OCI-LY3 (cell line): ENCODE measurements around the gene C13orf42.

Source experiments
- H2AFZ ChIP-seq: fragments of 200-600, 300-600 bp; shearing (Covaris generic); 2 replicates; pipeline ENCODE4 v1.6.0; 2014; ENCODE audit warnings: antibody characterized with exemption, low read depth, low read length
- H3K27ac ChIP-seq: fragments of 200-600, 300-600 bp; sonication (generic); 2 replicates; pipeline ENCODE4 v1.5.1; 2014; ENCODE audit warnings: mild to moderate bottlenecking, low read length, moderate library complexity, mixed read lengths
- H3K27me3 ChIP-seq: fragments of 200-600, 300-600 bp; sonication (generic); 2 replicates; pipeline ENCODE4 v1.6.1; 2014; ENCODE audit warnings: low read depth, low read length, mixed read lengths
- H3K36me3 ChIP-seq: fragments of 200-600, 300-600 bp; sonication (generic); replicated peaks from 2 replicates; pipeline ENCODE3; 2014; ENCODE audit warnings: low read depth, low read length, mixed read lengths
- H3K4me1 ChIP-seq: fragments of 300-600, 200-600 bp; sonication (generic); 2 replicates; pipeline ENCODE4 v1.6.1; 2014; ENCODE audit warnings: low read length, mixed read lengths
- H3K4me2 ChIP-seq: fragments of 200-600, 300-600 bp; sonication (generic); 2 replicates; pipeline ENCODE4 v1.6.1; 2014; ENCODE audit warnings: low read length, mixed read lengths
- H3K4me3 ChIP-seq: fragments of 300-600, 200-600 bp; sonication (generic); 2 replicates; pipeline ENCODE4 v1.5.1; 2014; ENCODE audit warnings: antibody characterized with exemption, mild to moderate bottlenecking, low read length, moderate library complexity
- H3K79me2 ChIP-seq: fragments of 300-600, 200-600 bp; shearing (Covaris generic); 2 replicates; pipeline ENCODE4 v1.6.1; 2014; ENCODE audit warnings: mild to moderate bottlenecking, low read length, mixed read lengths
- H3K9ac ChIP-seq: fragments of 300-600, 200-600 bp; shearing (Covaris generic); 2 replicates; pipeline ENCODE4 v1.6.0; 2014; ENCODE audit warnings: mild to moderate bottlenecking, low read length, moderate library complexity
- H3K9me3 ChIP-seq: fragments of 200-600, 300-600 bp; shearing (Covaris generic); 2 replicates; pipeline ENCODE4 v1.6.1; 2014; ENCODE audit warnings: low read length, mixed read lengths; ENCODE audit not compliant: insufficient read depth
- H4K20me1 ChIP-seq: fragments of 200-600, 300-600 bp; sonication (generic); 2 replicates; pipeline ENCODE4 v1.6.1; 2016; ENCODE audit warnings: low read length, mixed read lengths; ENCODE audit not compliant: insufficient read depth
- CTCF ChIP-seq: fragments of 200-600, 300-600 bp; sonication (generic); IDR thresholded peaks from 2 replicates; pipeline ENCODE4 v1.5.1; 2014; ENCODE audit warnings: antibody characterized with exemption, low read length, low read depth
- EZH2phosphoT487 ChIP-seq: fragments of 200-600 bp; shearing (Covaris generic); IDR thresholded peaks from 2 replicates; pipeline ENCODE4 v1.6.1; 2018; ENCODE audit warnings: antibody characterized with exemption, mixed run types, low read depth

The C13orf42 gene

GRCh38 chr13:51058461-51059167 is 52.5 kb downstream of the C13orf42 start:
- no peak for TF ChIP-seq CTCF
- no peaks in the 10 kb centered on the region for H3K9me3 ChIP-seq
- no peaks in the 10 kb centered on the region for H3K4me1 ChIP-seq
- H3K4me3 ChIP-seq, result no peak overlapping the region
- H2AFZ ChIP-seq, result no peak overlapping the region
- no peaks in the 10 kb centered on the region for H3K27me3 ChIP-seq
- no peaks in the 10 kb centered on the region for H4K20me1 ChIP-seq
- no peak overlapping the region for H3K9ac ChIP-seq
- no peak overlapping the region for H3K4me2 ChIP-seq
- no peaks in the 10 kb centered on the region for H3K36me3 ChIP-seq
- no peaks in the 10 kb centered on the region for H3K79me2 ChIP-seq
- no peak overlapping the region for H3K27ac ChIP-seq

GRCh38 chr13:51057906-51058305 is 53.2 kb downstream of the C13orf42 start:
- Histone ChIP-seq H3K36me3 (no peaks in the 10 kb centered on the region), H2AFZ (no peak overlapping the region), H3K4me2 (no peak overlapping the region), H3K79me2 (no peaks in the 10 kb centered on the region), H3K27ac (no peak overlapping the region), H3K27me3 (no peaks in the 10 kb centered on the region), H3K4me3 (no peak overlapping the region), H3K9me3 (no peaks in the 10 kb centered on the region), H3K9ac (no peak overlapping the region), H4K20me1 (no peaks in the 10 kb centered on the region), H3K4me1 (no peaks in the 10 kb centered on the region)
- TF ChIP-seq CTCF (no peak), EZH2phosphoT487 (no peak)

DNA sequence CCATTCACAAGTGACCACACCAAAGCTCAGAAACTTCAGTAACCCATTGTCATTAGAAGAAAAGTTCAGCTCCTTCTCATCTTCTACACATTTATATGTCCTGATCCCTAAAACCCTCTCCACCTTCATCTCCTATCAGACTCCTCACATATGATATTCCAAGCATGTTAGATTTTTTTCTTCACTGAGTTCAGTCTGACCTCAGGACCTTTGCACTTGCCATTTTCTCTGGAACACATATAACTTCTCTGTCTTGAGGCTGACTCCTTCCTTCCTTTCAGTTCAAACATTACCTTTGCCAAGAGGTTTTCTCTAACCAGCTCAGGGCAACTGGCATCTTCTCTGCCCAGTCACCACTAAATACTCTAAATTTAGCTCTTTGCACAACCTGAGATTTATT is 54.1 kb downstream of the C13orf42 start:
- Histone ChIP-seq H3K79me2 (no peaks in the 10 kb centered on the region), H3K9ac (no peak overlapping the region), H3K4me1 (no peaks in the 10 kb centered on the region), H3K27me3 (no peaks in the 10 kb centered on the region), H2AFZ (no peak overlapping the region), H4K20me1 (no peaks in the 10 kb centered on the region), H3K4me3 (no peak overlapping the region), H3K36me3 (no peaks in the 10 kb centered on the region), H3K9me3 (no peaks in the 10 kb centered on the region), H3K4me2 (no peak overlapping the region), H3K27ac (no peak overlapping the region)
- no peak for TF ChIP-seq CTCF
- TF ChIP-seq EZH2phosphoT487, result no peak

GRCh38 chr13:51052581-51052980 is 58.5 kb downstream of the C13orf42 start:
- H3K9ac ChIP-seq, result no peak overlapping the region
- H3K27ac ChIP-seq, result no peak overlapping the region
- H3K4me1 ChIP-seq, result no peaks in the 10 kb centered on the region
- no peaks in the 10 kb centered on the region for H3K36me3 ChIP-seq
- no peaks in the 10 kb centered on the region for H3K9me3 ChIP-seq
- H2AFZ ChIP-seq, result no peak overlapping the region
- no peaks in the 10 kb centered on the region for H3K79me2 ChIP-seq
- no peak overlapping the region for H3K4me3 ChIP-seq
- H3K4me2 ChIP-seq, result no peak overlapping the region
- no peaks in the 10 kb centered on the region for H3K27me3 ChIP-seq
- no peaks in the 10 kb centered on the region for H4K20me1 ChIP-seq
- no peak for TF ChIP-seq CTCF
- TF ChIP-seq EZH2phosphoT487, result no peak
